Hepatocyte (in vitro differentiated cells): ENCODE measurements around the gene SLC4A8.

Source experiments
- EZH2 ChIP-seq: fragments of 200-600 bp; sonication (generic); IDR thresholded peaks from 2 replicates; pipeline ENCODE4 v1.6.1; 2016; ENCODE audit warnings: antibody characterized with exemption, mild to moderate bottlenecking, borderline replicate concordance
- EZH2phosphoT487 ChIP-seq: fragments of 200-600 bp; sonication (generic); IDR thresholded peaks from one replicate; pipeline ENCODE4 v1.6.1; 2018; ENCODE audit warnings: antibody characterized with exemption, mild to moderate bottlenecking, low read depth, moderate library complexity; ENCODE audit not compliant: unreplicated experiment, severe bottlenecking
- TF ChIP-seq, protein P1 (sequence below): fragments of 200-600 bp; sonication (generic); IDR thresholded peaks from 2 replicates; pipeline ENCODE4 v1.5.1; 2016; ENCODE audit warnings: antibody characterized with exemption, mild to moderate bottlenecking; ENCODE audit not compliant: poor library complexity

DNA sequence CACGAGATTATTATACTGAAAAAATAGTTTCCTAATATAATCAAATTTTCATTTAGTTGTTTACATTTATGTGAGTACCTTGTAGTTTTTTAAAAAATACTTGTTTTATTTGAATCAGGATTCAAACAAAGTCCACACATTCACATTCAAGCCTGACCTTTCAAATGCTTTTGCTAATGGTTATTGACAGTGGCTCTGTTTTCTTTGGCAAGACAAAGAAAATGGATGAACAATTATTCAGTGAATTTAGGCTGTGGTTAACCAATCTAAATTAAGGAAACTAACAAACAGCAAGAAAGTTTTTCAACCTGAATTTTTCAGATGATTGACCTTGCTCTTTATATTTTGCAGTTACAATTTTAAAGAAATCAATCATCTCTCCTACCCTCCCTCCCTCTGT lies 9.7 kb downstream of the SLC4A8 start:
- TF ChIP-seq, protein P1, sequence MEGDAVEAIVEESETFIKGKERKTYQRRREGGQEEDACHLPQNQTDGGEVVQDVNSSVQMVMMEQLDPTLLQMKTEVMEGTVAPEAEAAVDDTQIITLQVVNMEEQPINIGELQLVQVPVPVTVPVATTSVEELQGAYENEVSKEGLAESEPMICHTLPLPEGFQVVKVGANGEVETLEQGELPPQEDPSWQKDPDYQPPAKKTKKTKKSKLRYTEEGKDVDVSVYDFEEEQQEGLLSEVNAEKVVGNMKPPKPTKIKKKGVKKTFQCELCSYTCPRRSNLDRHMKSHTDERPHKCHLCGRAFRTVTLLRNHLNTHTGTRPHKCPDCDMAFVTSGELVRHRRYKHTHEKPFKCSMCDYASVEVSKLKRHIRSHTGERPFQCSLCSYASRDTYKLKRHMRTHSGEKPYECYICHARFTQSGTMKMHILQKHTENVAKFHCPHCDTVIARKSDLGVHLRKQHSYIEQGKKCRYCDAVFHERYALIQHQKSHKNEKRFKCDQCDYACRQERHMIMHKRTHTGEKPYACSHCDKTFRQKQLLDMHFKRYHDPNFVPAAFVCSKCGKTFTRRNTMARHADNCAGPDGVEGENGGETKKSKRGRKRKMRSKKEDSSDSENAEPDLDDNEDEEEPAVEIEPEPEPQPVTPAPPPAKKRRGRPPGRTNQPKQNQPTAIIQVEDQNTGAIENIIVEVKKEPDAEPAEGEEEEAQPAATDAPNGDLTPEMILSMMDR = no peak
- TF ChIP-seq EZH2 (no peak), EZH2phosphoT487 (no peak)
